ENCODE results near the gene BRME1.

GRCh38 chr19:13894552-13894951, 11.4 kb downstream of the BRME1 start:
- TF ChIP-seq CTCF (IDR thresholded peaks at IDR 0.05) = no peak
- no peak for TF ChIP-seq FOSL2 (IDR thresholded peaks at IDR 0.05)
- TF ChIP-seq FOSL2 (CRISPR knock-in tag; IDR thresholded peaks at IDR 0.05) = no peak
- no peak for TF ChIP-seq POLR2A (IDR thresholded peaks at IDR 0.05; ENCODE audit: low read length)
- TF ChIP-seq MAX (IDR thresholded peaks at IDR 0.05) = no peak
- TF ChIP-seq KDM5A (IDR thresholded peaks at IDR 0.05) = no peak
- TF ChIP-seq FOSB (CRISPR knock-in tag; IDR thresholded peaks at IDR 0.05) = no peak
- no peak for TF ChIP-seq CEBPB (IDR thresholded peaks at IDR 0.05)
- no peak for TF ChIP-seq RCOR1 (IDR thresholded peaks at IDR 0.05; ENCODE audit: low read depth, low read length)
- TF ChIP-seq REST (IDR thresholded peaks at IDR 0.05) = no peak

Measured in A549 (cell line).